Measurements from ENCODE around the gene SUN5. TPM values are rescaled to one million over a fixed set of nuclear protein-coding genes. Genes with fewer than 3 reads are reported as not detected.

The SUN5 gene
- total and polyA plus RNA-seq, 2 of the 8 experiments (the other 6 are each of a cell fraction or from before 2014, with no cell fraction given): not detected

DNA sequence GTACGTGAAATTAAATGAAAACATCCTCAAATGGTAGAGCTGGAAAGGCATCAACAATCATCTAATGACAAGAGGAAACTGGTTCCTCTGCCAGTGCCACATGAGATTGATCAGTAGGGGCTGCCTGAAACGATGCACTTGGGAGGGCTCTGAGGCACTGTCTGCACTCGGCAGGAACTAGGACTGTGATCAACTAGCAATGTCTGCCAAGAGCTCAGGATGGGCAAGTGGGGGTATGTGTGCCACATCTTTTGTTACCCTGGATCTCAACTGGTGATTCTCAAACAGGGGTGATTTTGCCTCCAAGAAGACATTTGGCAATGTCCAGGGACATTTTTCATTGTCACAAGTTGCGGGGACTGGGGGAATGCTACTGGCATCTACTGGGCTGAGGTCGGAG, 29.1 kb upstream of the SUN5 start:
- H3K4me3 ChIP-seq (ENCODE audit: extremely low read depth in 1 of 4, insufficient read depth in 2 of 4, low read depth in 3 of 4, low read length in 4 of 4): no peak overlapping the region
- no peak overlapping the region for H4K8ac ChIP-seq (ENCODE audit: extremely low read depth, insufficient read depth, low read length)
- H3K79me2 ChIP-seq (ENCODE audit: control insufficient read depth in 1 of 2, insufficient read depth in 2 of 2, low read length in 2 of 2): no peaks in the 10 kb centered on the region
- H3K14ac ChIP-seq (ENCODE audit: insufficient read length): no peak overlapping the region
- H3K27ac ChIP-seq (ENCODE audit: low read depth, low read length): no peak overlapping the region
- no peaks in the 10 kb centered on the region for H3K4me1 ChIP-seq (replicated peaks in 1 of 4; ENCODE audit: control insufficient read depth in 3 of 4, insufficient read depth in 4 of 4, low read length in 3 of 4)
- H2BK120ac ChIP-seq (replicated peaks; ENCODE audit: low read depth, low read length): no peak overlapping the region
- H3K9me3 ChIP-seq (ENCODE audit: insufficient read depth in 2 of 2, low read depth in 1 of 2, low read length in 1 of 2): no peaks in the 10 kb centered on the region
- H3K4ac ChIP-seq (replicated peaks; ENCODE audit: insufficient read length, low read depth, low read length): no peak overlapping the region
- TF ChIP-seq POLR2A (IDR thresholded peaks at IDR 0.05; ENCODE audit: control extremely low read depth in 1 of 2, low read depth in 2 of 2, low read length in 2 of 2) (no peak), JUND (IDR thresholded peaks at IDR 0.05; ENCODE audit: low read length) (no peak)
- no peak overlapping the region for H2BK15ac ChIP-seq (ENCODE audit: low read length)
- ChIA-PET CTCF (ENCODE audit: partially characterized antibody) (interaction anchor here (0.6 to 1.3 kb wide), 3 partner anchors 16 to 1540 kb away, joined by 3 to 5 read pairs (median 4); no protein-coding TSS in a partner anchor), POLR2A (ENCODE audit: partially characterized antibody) (no interaction called here)
- no peaks in the 10 kb centered on the region for H3K27me3 ChIP-seq (replicated peaks in 1 of 4; ENCODE audit: control insufficient read depth in 3 of 4, extremely low read depth in 1 of 4, insufficient read depth in 3 of 4, low read length in 3 of 4)
- H4K91ac ChIP-seq (replicated peaks; ENCODE audit: insufficient read length, low read length): no peak overlapping the region
- peaks cover 0 to 2% of the 10 kb centered on the region in 2 experiments for H4K20me1 ChIP-seq (replicated peaks in 1 of 2; ENCODE audit: control insufficient read depth in 1 of 2, insufficient read depth in 2 of 2, low read length in 2 of 2)
- H3K23ac ChIP-seq (ENCODE audit: insufficient read length): no peak overlapping the region
- H3K79me1 ChIP-seq (ENCODE audit: low read depth, low read length): no peaks in the 10 kb centered on the region
- peaks cover 6% of the 10 kb centered on the region; the same call in 1 of the 2 replicates for H3K23me2 ChIP-seq (ENCODE audit: low read depth, low read length)
- H3K4me2 ChIP-seq (ENCODE audit: insufficient read depth in 1 of 2, low read depth in 2 of 2, low read length in 2 of 2): no peak overlapping the region
- no peak overlapping the region for H2AK5ac ChIP-seq (ENCODE audit: low read depth, low read length)
- H2BK12ac ChIP-seq (ENCODE audit: low read depth, low read length): no peak overlapping the region
- H3K36me3 ChIP-seq (ENCODE audit: control insufficient read depth in 2 of 4, insufficient read depth in 4 of 4, low read length in 3 of 4): no peaks in the 10 kb centered on the region
- WGBS, 2 experiments (ENCODE audit: extremely low coverage in 1 of 2, insufficient coverage in 1 of 2, insufficient read length in 1 of 2, insufficient replicate concordance in 2 of 2, low coverage in 1 of 2, low lambda C conversion rate in 2 of 2, missing lambda C conversion rate in 1 of 2): 70% methylated on average over 5 of the region's 5 CpGs; no CpG with 5 or more reads in 1 of the 2 experiments
- H3K9ac ChIP-seq (replicated peaks in 1 of 4; ENCODE audit: extremely low read depth in 1 of 4, low read depth in 3 of 4, low read length in 3 of 4): no peak overlapping the region
- DNase-seq (ENCODE audit: low read depth in 1 of 2, low spot score in 2 of 2): no peak
- no peak overlapping the region for H3K18ac ChIP-seq (ENCODE audit: extremely low read depth, low read length)
- no peak overlapping the region for H2BK5ac ChIP-seq (ENCODE audit: low read depth, low read length)
- no peak for FAIRE-seq
- no peak overlapping the region for H3K56ac ChIP-seq (replicated peaks; ENCODE audit: insufficient read length, low read depth, low read length)
- no peak overlapping the region for H4K5ac ChIP-seq (ENCODE audit: insufficient read length, low read depth, low read length)
- H2BK20ac ChIP-seq (ENCODE audit: low read length): no peak overlapping the region
- H2AFZ ChIP-seq (ENCODE audit: low read length): no peak overlapping the region
